Measurements from ENCODE around the gene DDA1. TPM values are rescaled to one million over a fixed set of nuclear protein-coding genes. Genes with fewer than 3 reads are reported as not detected.
A peak's percentile ranks its signal among the peaks of the same experiment; 100 is the strongest.
"Not testable (repeated sequence)": the region's sequence is repeated elsewhere in the genome, so short reads cannot be mapped to it uniquely, and the experiment has no call there.

DDA1 gene
- 10 to 100 TPM; 58.6 to 61.2 TPM for total RNA-seq

DNA sequence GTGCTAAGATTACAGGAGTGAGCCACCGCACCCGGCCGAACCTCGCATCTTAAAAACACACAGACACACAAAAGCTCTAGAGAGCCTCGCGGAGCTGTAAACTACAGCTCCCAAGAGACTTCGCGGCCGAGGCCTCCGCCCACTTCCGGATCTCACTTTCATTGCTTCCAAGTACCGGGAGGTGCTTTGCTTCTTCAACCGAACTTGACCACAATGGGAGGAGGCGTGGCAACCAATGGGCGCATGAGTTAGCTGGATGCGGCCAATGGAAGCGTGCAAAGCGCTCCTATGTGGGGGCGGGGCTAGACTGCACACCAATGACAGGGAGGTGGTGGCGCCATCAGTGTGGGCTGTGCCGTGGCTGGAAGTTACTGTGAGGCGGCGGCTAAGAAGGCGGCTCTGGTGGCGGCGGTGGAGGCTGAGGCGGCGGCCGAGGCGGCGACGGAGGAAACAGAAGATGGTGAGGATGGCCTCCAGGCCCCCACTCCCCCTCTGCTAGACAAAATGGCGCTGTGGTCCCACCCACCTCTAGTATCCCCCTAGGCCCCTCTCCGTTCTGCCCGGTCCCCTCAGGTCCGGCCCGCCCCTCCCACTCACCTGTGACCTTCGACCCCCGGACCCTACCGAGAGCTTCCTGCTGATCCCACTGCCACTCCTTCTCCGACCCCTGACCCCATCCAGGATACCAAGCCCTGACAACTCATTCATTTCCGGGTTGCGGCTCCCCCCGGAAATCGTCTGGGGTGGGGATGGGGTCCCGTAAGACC is at the start of gene DDA1:
TSS of gene DDA1 (plus strand) at position 366 of the 767 bp plus-strand sequence. CDS start at position 458, 92 bp downstream.
- Mint-ChIP-seq H3K9me3 (no peaks in the 10 kb centered on the region), H3K36me3 (ENCODE audit: low read depth) (peaks cover 19% of the 10 kb centered on the region), H3K4me3 (peak within 1 kb of the TSS; percentile 98), H3K27me3 (no peaks in the 10 kb centered on the region), H3K27ac (peak within 1 kb of the TSS; percentile 94), H3K4me1 (peaks cover 57% of the 10 kb centered on the region)
- ChIA-PET CTCF (interaction anchor here (0.7 to 1.9 kb wide), 14 partner anchors 9 to 691 kb away, joined by 3 to 11 read pairs (median 4); partner anchors contain the start of genes ANKLE1, ANO8, BABAM1 and USHBP1), POLR2A (interaction anchor here (0.6 to 4.0 kb wide), 21 partner anchors 8 to 1048 kb away, joined by 3 to 47 read pairs (median 4); partner anchors contain the start of genes ANO8, BABAM1, BST2 and GTPBP3)
- peak; percentile 100 for DNase-seq

DNA sequence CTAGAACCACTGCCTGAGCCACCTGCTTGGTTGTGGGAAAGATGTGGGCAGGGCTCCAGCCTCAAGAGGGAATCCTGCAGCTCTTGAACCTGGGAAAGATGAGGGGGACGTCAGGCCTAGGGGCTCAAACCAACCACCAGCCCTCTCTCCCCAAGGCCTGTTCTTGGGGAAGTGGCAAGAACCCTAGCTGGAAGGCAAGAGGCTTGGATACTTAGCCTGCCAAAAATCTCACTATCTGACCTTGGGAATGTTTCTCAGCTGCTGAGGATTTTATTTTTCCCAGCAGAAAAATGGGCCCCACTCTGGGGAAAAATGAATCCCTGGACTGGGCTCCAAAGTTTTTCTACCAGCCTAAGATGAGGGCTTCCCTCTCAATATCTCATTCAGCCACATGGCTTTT is 49.4 kb upstream of the DDA1 start:
- Mint-ChIP-seq H3K4me1 (peaks cover 16% of the 10 kb centered on the region), H3K9me3 (no peaks in the 10 kb centered on the region), H3K4me3 (no peak overlapping the region), H3K36me3 (ENCODE audit: low read depth) (no peaks in the 10 kb centered on the region), H3K27me3 (no peaks in the 10 kb centered on the region), H3K27ac (no peak overlapping the region)
- ChIA-PET CTCF (interaction anchor here (0.6 to 7.9 kb wide), 12 partner anchors 12 to 191 kb away, joined by 3 to 64 read pairs (median 4); partner anchors contain the start of genes ANKLE1, MRPL34 and OCEL1), POLR2A (interaction anchor here (1.0 to 2.5 kb wide), 2 partner anchors 8 to 23 kb away, joined by 3 to 7 read pairs; no protein-coding TSS in a partner anchor)
- no peak for DNase-seq

DNA sequence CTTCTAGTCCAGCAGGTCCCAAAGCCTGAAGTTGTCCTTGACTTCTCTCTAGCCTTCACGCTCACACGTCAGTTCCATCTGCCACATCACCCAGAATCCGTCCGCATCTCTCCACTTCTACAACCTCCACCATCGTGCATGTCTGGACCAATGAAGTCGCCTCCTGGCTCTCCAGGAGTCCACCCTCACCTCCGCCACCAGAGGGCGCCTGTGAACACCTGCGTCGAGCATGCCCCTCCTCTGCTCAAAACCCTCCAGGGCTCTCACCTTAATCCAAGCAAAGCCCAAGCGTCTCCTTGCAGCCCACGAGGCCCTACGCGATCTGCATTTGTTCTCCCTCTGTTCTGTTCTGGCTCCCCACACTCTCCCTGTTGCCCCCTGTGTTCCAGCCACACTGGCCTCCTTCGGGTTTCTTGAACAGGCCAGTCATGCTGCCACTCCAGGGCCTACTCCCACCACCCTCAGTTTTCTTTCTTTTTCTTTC is 48.5 kb upstream of the DDA1 start:
- Mint-ChIP-seq H3K27me3 (no peaks in the 10 kb centered on the region), H3K27ac (no peak overlapping the region), H3K4me3 (no peak overlapping the region), H3K9me3 (no peaks in the 10 kb centered on the region), H3K4me1 (peaks cover 19% of the 10 kb centered on the region), H3K36me3 (ENCODE audit: low read depth) (no peaks in the 10 kb centered on the region)
- peak; percentile 92 for DNase-seq
- ChIA-PET POLR2A (interaction anchor here (2.5 kb wide), 1 partner anchor 9 kb away, joined by 7 read pairs; no protein-coding TSS in a partner anchor), CTCF (interaction anchor here (0.6 to 7.9 kb wide), 18 partner anchors 9 to 1117 kb away, joined by 3 to 64 read pairs (median 3); partner anchors contain the start of genes ANKLE1, MRPL34 and OCEL1)

DNA sequence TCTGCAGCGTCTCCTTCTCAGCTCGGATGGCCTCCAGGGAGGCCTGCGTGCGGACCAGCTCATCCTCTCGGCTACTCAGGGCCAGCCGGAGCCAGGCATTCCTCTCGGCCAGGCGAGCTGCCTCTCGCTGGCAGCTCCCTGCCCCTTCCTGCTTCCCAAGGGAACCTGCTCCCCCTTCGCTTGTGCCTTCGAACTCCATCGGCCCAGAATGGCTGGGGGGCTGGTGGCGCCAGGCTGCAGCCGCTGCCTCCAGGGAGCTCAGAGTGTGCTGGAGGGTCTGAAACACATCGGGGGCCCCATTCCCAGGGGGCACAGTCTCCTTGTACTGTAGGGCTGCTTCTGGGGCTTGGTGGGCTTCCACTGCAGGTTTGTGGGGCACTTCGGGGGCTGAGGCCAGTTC is 46.8 kb upstream of the DDA1 start:
- Mint-ChIP-seq H3K27ac (no peak overlapping the region), H3K9me3 (no peaks in the 10 kb centered on the region), H3K36me3 (ENCODE audit: low read depth) (no peaks in the 10 kb centered on the region), H3K27me3 (no peaks in the 10 kb centered on the region), H3K4me3 (no peak overlapping the region), H3K4me1 (peaks cover 26% of the 10 kb centered on the region)
- CTCF ChIA-PET, result interaction anchor here (0.7 to 7.9 kb wide), 4 partner anchors 19 to 177 kb away, joined by 3 to 64 read pairs (median 4); partner anchors contain the start of gene ANKLE1
- POLR2A ChIA-PET, result interaction anchor here (1.3 to 2.5 kb wide), 2 partner anchors 10 to 29 kb away, joined by 3 to 7 read pairs; no protein-coding TSS in a partner anchor
- no peak for DNase-seq

DNA sequence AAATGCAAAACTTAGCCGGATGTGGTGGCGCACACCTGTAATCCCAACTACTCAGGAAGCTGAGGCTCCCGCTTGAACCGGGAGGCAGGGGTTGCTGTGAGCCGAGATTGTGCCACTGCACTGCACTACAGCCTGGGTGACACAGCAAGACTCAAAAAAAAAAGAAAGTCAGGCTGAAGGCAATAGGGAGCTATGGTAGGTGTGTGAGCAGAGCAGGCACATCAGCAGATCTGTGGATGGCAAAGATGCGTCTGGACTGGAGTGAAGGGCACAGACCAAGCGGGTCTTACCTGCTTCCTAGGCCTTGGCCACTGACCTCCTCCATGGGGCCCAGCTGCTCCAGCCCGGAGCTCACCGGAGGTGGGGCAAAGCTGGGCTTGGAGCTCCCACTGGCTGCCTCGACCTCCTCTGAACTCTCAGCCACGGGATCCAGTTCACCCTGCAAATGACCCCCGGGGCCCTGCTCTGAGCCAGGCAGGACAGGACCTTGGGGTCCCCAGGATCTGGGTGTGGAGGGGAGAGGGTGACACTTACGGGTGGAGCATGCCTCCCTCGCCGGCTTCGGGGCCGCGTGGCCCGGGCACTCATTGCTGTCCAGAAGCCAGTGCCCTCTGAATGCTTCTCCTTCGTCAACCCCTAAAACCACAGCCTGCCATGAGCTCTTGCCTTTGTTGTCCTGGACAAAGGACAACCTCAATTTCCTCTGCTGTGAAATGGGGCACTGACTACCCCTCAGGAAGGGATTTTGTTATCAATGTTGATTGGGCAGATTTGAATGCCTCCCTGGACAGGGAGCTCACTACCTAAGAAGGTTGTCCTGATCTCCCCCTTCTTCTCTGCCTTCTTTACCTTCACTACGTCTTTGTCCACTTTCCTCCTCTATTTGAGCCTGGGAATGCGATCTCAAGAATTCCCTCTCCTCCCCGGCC is 45.4 kb upstream of the DDA1 start:
- H3K9me3 Mint-ChIP-seq, result no peaks in the 10 kb centered on the region
- no peaks in the 10 kb centered on the region for H3K36me3 Mint-ChIP-seq (ENCODE audit: low read depth)
- H3K27me3 Mint-ChIP-seq, result no peaks in the 10 kb centered on the region
- ChIA-PET CTCF (interaction anchor here (1.1 to 7.9 kb wide), 5 partner anchors 18 to 58 kb away, joined by 3 to 64 read pairs (median 6); partner anchors contain the start of genes ANKLE1 and DDA1), POLR2A (interaction anchor here (1.0 to 1.3 kb wide), 4 partner anchors 12 to 156 kb away, joined by 3 read pairs; partner anchors contain the start of genes MVB12A and OCEL1)
- no peak for DNase-seq
- no peak overlapping the region for H3K27ac Mint-ChIP-seq
- H3K4me1 Mint-ChIP-seq, result peaks cover 34% of the 10 kb centered on the region
- no peak overlapping the region for H3K4me3 Mint-ChIP-seq

DNA sequence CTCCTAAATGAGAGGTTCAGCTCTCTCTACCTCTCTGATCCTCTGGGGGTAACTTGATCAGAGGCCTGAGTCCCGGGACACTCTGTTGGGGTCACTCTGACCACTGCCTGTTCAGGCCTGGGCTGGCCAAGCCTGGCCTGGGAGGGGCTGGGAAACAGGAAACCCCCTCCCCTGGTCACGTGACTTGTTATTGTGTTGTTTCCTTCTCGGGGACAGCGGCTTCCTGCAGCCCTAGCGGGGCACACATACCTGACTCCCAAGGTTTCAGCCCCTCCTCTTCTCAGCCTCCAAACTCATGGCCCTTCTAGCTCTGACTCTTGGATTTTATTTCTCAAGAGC is 44.8 kb upstream of the DDA1 start, which contains the start of gene USHBP1:
TSS of gene USHBP1 (minus strand) at position 105 of the 339 bp plus-strand sequence. CDS start 446 bp downstream, outside the sequence.
- H3K27ac Mint-ChIP-seq, result no peak within 1 kb of the TSS
- no peaks in the 10 kb centered on the region for H3K36me3 Mint-ChIP-seq (ENCODE audit: low read depth)
- no peaks in the 10 kb centered on the region for H3K9me3 Mint-ChIP-seq
- H3K27me3 Mint-ChIP-seq, result no peaks in the 10 kb centered on the region
- peaks cover 35% of the 10 kb centered on the region for H3K4me1 Mint-ChIP-seq
- DNase-seq, result no peak
- ChIA-PET POLR2A (interaction anchor here (0.8 to 1.5 kb wide), 5 partner anchors 12 to 155 kb away, joined by 3 read pairs; partner anchors contain the start of genes MVB12A and OCEL1), CTCF (interaction anchor here (1.0 to 7.9 kb wide), 8 partner anchors 9 to 199 kb away, joined by 3 to 64 read pairs (median 4); partner anchors contain the start of genes ANKLE1 and DDA1)
- no peak within 1 kb of the TSS for H3K4me3 Mint-ChIP-seq

DNA sequence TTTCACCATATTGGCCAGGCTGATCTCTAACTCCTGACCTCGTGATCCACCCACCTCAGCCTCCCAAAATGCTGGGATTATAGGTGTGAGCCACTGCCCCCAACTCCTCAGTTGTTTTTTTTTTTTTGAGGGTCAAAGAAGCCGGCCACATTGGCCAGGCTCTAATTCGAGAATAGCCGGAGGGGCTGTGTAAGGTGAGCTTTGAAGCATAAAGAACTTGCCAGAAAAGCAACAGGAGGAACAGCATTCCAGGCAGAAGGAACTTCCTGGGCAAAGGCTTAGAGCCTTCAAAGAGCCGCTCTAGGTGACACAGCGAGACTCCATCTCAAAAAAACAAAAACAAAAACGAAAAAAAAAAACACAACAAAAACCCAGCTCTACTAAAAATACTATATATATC is 43.3 kb upstream of the DDA1 start:
- Mint-ChIP-seq H3K4me3 (no peak overlapping the region), H3K36me3 (ENCODE audit: low read depth) (peaks cover 3% of the 10 kb centered on the region), H3K27me3 (no peaks in the 10 kb centered on the region), H3K9me3 (no peaks in the 10 kb centered on the region), H3K27ac (no peak overlapping the region), H3K4me1 (peaks cover 32% of the 10 kb centered on the region)
- DNase-seq, result no peak
- ChIA-PET POLR2A (interaction anchor here (1.5 to 4.2 kb wide), 3 partner anchors 15 to 40 kb away, joined by 3 to 26 read pairs (median 6); partner anchors contain the start of genes ANKLE1 and OCEL1), CTCF (interaction anchor here (0.6 to 2.9 kb wide), 11 partner anchors 8 to 230 kb away, joined by 3 to 33 read pairs (median 6); partner anchors contain the start of genes ABHD8, ANKLE1 and DDA1)

DNA sequence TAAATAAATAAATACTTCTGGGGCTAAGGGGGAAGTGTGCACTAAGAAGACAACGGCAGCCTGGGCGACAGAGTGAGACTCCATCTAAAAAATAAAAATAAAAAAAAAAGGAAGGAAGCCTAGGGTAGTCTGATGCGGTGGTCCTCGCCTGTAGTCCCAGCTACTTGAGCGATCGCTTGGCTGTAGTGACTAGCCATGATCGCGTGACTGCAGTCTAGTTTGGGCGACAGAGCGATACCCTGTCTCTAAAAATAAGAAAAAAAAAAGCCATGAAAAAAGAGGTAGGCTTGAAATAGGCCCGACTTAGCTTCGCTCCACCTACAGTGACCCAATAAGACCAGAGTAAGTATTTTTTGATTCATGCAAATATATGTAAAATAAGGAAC is 42.8 kb upstream of the DDA1 start:
- Mint-ChIP-seq H3K36me3 (ENCODE audit: low read depth) (peaks cover 8% of the 10 kb centered on the region), H3K27me3 (no peaks in the 10 kb centered on the region), H3K4me1 (peaks cover 31% of the 10 kb centered on the region), H3K9me3 (no peaks in the 10 kb centered on the region), H3K27ac (peak overlapping the region; percentile 47), H3K4me3 (peak overlapping the region; percentile 85)
- CTCF ChIA-PET, result interaction anchor here (0.6 to 2.9 kb wide), 19 partner anchors 9 to 825 kb away, joined by 3 to 33 read pairs (median 4); partner anchors contain the start of genes ABHD8, ANKLE1, DDA1 and MRPL34
- POLR2A ChIA-PET, result interaction anchor here (0.5 to 4.2 kb wide), 12 partner anchors 14 to 222 kb away, joined by 3 to 26 read pairs (median 4); partner anchors contain the start of genes ANKLE1, BST2, DDA1 and HAUS8
- DNase-seq, result no peak

DNA sequence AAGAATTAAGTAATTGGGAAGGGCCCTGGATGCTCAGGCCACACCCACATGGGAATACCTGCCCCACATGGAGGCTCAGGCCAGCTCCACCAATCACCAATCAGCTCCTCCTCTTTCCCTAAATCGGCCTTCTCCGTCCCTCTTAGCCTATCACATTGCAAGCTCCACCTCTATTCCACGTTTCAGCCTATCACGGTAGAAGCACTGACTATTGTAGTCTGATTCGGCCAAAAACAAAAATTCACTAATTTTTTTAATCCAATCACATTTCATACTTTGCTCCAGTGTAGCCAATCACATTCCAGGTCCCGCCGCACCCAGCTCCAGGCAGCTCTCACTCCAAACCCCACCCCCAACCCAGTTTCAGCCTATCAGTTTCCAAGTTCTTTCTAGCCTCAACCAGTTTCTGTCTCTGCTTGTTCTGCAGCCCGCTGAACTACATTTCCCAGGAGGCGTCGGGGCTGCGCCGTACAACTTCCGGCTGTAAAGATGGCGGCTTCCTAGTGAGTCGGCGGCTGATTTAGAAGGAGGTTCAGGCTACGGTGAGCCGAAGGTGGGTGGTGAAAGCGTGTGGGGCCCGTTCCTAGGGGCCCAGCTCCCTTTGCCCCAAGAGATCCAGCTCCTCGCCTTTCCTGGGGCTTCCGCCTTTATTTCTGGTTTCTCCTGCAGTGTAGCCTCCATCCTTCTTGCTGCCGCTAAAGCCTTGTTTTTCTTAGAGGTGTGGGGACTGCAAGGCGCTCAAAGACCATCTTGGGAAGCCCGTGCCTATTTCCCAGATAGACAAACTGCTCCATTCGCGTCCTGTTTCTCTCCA is 42.2 kb upstream of the DDA1 start, which contains the start of gene BABAM1:
TSS of gene BABAM1 (plus strand) at position 469 of the 814 bp plus-strand sequence. CDS start 1,364 bp downstream, outside the sequence.
- DNase-seq, result peak; percentile 97
- POLR2A ChIA-PET, result interaction anchor here (0.5 to 4.2 kb wide), 19 partner anchors 8 to 919 kb away, joined by 3 to 26 read pairs (median 4); partner anchors contain the start of genes ANKLE1, BST2, CCDC124 and DDA1
- Mint-ChIP-seq H3K36me3 (ENCODE audit: low read depth) (peaks cover 9% of the 10 kb centered on the region), H3K9me3 (no peaks in the 10 kb centered on the region), H3K27ac (peak within 1 kb of the TSS; percentile 47), H3K4me3 (peak within 1 kb of the TSS; percentile 85), H3K27me3 (no peaks in the 10 kb centered on the region), H3K4me1 (peaks cover 31% of the 10 kb centered on the region)
- CTCF ChIA-PET, result interaction anchor here (0.6 to 2.9 kb wide), 19 partner anchors 9 to 825 kb away, joined by 3 to 33 read pairs (median 4); partner anchors contain the start of genes ABHD8, ANKLE1, DDA1 and MRPL34

DNA sequence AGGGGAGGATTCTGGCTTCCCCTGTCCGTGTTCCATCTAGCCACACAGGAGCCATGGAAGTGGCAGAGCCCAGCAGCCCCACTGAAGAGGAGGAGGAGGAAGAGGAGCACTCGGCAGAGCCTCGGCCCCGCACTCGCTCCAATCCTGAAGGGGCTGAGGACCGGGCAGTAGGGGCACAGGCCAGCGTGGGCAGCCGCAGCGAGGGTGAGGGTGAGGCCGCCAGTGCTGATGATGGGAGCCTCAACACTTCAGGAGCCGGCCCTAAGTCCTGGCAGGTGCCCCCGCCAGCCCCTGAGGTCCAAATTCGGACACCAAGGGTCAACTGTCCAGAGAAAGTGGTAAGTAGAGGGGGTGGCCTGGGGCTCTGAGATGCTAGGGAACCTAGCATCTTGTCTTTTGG is 40.6 kb upstream of the DDA1 start:
- no peak overlapping the region for H3K27ac Mint-ChIP-seq
- peak overlapping the region; percentile 49 for H3K4me3 Mint-ChIP-seq
- POLR2A ChIA-PET, result interaction anchor here (4.2 kb wide), 1 partner anchor 12 kb away, joined by 26 read pairs; the partner anchor contains the start of gene ANKLE1

DNA sequence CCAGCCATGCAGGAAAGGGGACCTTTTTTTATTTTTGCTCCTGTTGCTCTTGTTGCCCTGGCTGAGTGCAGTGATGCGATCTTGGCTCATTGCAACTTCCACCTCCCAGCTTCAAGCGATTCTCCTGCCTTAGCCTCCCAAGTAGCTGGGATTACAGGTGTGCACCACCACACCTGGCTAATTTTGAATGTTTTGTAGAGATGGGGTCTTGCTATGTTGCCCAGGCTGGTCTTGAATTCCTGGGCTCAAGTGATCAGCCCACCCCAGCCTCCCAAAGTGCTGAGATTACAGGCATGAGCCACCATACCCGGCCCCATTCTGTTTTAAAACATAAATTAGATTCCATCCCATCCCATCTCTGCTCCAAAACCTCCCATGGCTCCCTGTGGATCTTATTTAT is 34.5 kb upstream of the DDA1 start:
- H3K9me3 Mint-ChIP-seq, POLR2A ChIA-PET, H3K27me3 Mint-ChIP-seq, DNase-seq, H3K4me3 Mint-ChIP-seq, H3K27ac Mint-ChIP-seq, CTCF ChIA-PET, H3K4me1 Mint-ChIP-seq: not testable (repeated sequence)
- H3K36me3 Mint-ChIP-seq (ENCODE audit: low read depth), result peaks cover 37% of the 10 kb centered on the region

More for the DNA sequence above, 40.6 kb upstream of the DDA1 start:
- H3K4me1 Mint-ChIP-seq, result peaks cover 28% of the 10 kb centered on the region
- H3K36me3 Mint-ChIP-seq (ENCODE audit: low read depth), result peaks cover 11% of the 10 kb centered on the region
- no peaks in the 10 kb centered on the region for H3K27me3 Mint-ChIP-seq
- H3K9me3 Mint-ChIP-seq, result no peaks in the 10 kb centered on the region
- DNase-seq, result no peak
- CTCF ChIA-PET, result interaction anchor here (0.7 to 2.9 kb wide), 5 partner anchors 14 to 496 kb away, joined by 3 to 33 read pairs (median 10); partner anchors contain the start of gene ANKLE1

Data from activated CD4-positive, alpha-beta memory T cell treated with anti-CD3 and anti-CD28 coated beads, Interleukin-2, amount 10 ng/mL, durations not matched to agents 7 days and 5 days (primary cell).